GM12878 (cell line): ENCODE results near the gene SCAND1.

Source experiments
- ATF3 ChIP-seq: IDR thresholded peaks from 2 replicates; pipeline ENCODE4 v1.6.1; 2011; ENCODE audit warnings: low read depth, mild to moderate bottlenecking, low read length, moderate library complexity, borderline replicate concordance; ENCODE audit errors: extremely low read depth
- CTCF ChIP-seq, 3 experiments: IDR thresholded peaks in 2 of 3; conservative IDR thresholded peaks in 1 of 3; 2 replicates each; pipeline ENCODE4 v1.5.1; 2011; ENCODE audit warnings: low read depth in 3 of 3, low read length in 3 of 3, mild to moderate bottlenecking in 3 of 3, control low read depth in 2 of 3, moderate library complexity in 2 of 3, inconsistent platforms in 1 of 3, mixed read lengths in 1 of 3; ENCODE audit not compliant: control insufficient read depth in 2 of 3, insufficient read depth in 1 of 3; ENCODE audit errors: extremely low read depth in 1 of 3
- CUX1 ChIP-seq: IDR thresholded peaks from 2 replicates; pipeline ENCODE4 v1.6.1; 2012; ENCODE audit warnings: improper control_type of control experiment, low read depth, low read length; ENCODE audit not compliant: insufficient replicate concordance
- POLR2AphosphoS5 ChIP-seq: IDR thresholded peaks from 2 replicates; pipeline ENCODE4 v1.6.1; 2011; ENCODE audit warnings: mild to moderate bottlenecking, low read length, inconsistent platforms

GRCh38 chr20:35934050-35934449, 20.3 kb downstream of the SCAND1 start:
- TF ChIP-seq POLR2AphosphoS5 (no peak), ATF3 (no peak), CTCF (IDR thresholded peaks at IDR 0.05 in 2 of 3, conservative IDR thresholded peaks at IDR 0.05 in 1 of 3; ENCODE audit: control insufficient read depth in 2 of 3, extremely low read depth in 1 of 3, insufficient read depth in 1 of 3, low read depth in 3 of 3, low read length in 3 of 3) (no peak), CUX1 (no peak)
